Fibroblast of the aortic adventitia (primary cell): ENCODE results near the gene CAMTA1. TPM values are rescaled to one million over a fixed set of nuclear protein-coding genes. Genes with fewer than 3 reads are reported as not detected.

Experiments used
- DNase-seq: peaks from one replicate; pipeline ENCODE4 v3.0.0-alpha.2; 2010; ENCODE audit warnings: low read depth
- H3K4me3 ChIP-seq: 2 replicates; pipeline ENCODE4 v1.5.1; 2011; ENCODE audit warnings: low read depth, mild to moderate bottlenecking, control low read depth, low read length, moderate library complexity
- total RNA-seq: library from RNA; depleted of rRNA; stranded (reverse); fragments of >200 nt; gene quantifications from 2 replicates; pipeline ENCODE4 v1.2.3, GENCODE V29; 2012; ENCODE audit warnings: low replicate concordance
- TF ChIP-seq, protein P1 (sequence below): IDR thresholded peaks from 2 replicates; pipeline ENCODE4 v1.5.1; 2011; ENCODE audit warnings: mild to moderate bottlenecking, low read length, control low read depth, inconsistent platforms; ENCODE audit not compliant: insufficient read depth

The CAMTA1 gene
- total RNA-seq, 1 donor: 91.9 TPM

DNA sequence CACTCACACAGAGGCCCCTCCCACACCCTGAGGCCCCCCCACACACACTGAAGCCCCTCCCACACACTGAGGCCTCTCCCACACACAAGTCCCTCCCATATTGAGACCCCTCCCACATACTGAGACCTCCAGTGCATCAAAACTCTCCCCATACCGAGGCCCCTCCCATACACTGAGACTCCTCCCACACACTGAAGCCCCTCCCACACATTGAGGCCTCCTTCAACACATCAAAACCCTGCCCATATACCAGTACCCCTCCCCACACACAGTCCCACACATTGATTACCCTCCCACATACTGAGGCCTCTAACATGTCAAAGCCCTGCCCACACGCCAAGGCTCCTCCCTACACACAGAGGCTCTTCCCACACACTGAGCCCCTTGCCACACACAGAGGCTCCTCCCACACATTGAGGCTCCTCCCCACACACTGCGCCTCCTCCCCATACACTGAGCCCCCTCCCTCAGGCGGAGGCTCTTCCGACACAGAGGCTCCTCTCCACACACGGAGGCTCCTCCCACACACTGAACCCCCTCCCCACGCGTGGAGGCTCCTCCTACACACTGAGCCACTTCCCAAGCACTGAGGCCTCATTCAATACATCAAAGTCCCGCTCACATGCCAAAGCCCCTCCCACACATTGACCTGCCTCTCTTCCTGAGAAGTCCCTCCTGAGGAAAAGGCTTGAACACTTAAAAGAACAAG, 392.3 kb downstream of the CAMTA1 start:
- TF ChIP-seq, protein P1, sequence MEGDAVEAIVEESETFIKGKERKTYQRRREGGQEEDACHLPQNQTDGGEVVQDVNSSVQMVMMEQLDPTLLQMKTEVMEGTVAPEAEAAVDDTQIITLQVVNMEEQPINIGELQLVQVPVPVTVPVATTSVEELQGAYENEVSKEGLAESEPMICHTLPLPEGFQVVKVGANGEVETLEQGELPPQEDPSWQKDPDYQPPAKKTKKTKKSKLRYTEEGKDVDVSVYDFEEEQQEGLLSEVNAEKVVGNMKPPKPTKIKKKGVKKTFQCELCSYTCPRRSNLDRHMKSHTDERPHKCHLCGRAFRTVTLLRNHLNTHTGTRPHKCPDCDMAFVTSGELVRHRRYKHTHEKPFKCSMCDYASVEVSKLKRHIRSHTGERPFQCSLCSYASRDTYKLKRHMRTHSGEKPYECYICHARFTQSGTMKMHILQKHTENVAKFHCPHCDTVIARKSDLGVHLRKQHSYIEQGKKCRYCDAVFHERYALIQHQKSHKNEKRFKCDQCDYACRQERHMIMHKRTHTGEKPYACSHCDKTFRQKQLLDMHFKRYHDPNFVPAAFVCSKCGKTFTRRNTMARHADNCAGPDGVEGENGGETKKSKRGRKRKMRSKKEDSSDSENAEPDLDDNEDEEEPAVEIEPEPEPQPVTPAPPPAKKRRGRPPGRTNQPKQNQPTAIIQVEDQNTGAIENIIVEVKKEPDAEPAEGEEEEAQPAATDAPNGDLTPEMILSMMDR: no peak
- DNase-seq: no peak
- no peak overlapping the region for H3K4me3 ChIP-seq

DNA sequence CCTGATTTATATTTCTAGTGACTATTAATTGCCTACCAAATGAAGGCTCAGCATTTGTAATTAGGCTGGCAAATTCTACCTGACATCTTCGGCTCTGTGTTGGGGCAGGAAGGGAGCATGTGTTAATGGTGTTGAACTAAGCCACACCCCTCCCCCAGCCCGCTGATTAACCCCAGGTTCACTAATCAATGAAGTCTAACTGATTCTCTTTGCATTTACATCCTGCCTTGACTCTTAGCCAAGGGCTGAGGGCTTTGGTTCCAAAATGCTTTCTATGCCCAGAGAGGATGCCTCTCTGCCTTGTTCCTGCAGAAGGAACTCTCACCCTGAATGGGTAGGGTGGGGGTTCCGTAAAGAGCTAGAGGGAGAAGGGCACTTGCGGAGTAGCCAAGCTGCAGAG, 393.1 kb downstream of the CAMTA1 start:
- no peak for DNase-seq
- H3K4me3 ChIP-seq: no peak overlapping the region
- TF ChIP-seq, protein P1: no peak

DNA sequence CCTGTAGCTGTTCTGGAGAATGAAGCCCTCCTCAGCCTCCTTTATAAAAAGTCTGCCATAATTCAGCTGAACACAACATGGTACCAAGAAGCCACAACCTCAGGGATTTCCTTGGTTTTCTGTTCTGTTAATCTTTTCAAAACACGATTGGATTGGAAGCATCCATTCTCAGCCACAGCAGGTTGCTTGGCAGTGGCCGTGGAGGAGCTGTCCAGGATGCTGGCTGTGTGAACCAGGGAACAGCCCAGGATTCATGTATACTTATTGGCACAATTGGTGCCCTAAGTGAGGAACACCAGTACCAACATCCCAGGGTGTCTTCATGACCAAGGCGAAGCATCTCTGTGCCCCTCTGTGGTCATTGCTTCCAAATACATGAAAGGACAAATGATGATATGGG, 393.5 kb downstream of the CAMTA1 start:
- DNase-seq: no peak
- H3K4me3 ChIP-seq: no peak overlapping the region
- TF ChIP-seq, protein P1: no peak

DNA sequence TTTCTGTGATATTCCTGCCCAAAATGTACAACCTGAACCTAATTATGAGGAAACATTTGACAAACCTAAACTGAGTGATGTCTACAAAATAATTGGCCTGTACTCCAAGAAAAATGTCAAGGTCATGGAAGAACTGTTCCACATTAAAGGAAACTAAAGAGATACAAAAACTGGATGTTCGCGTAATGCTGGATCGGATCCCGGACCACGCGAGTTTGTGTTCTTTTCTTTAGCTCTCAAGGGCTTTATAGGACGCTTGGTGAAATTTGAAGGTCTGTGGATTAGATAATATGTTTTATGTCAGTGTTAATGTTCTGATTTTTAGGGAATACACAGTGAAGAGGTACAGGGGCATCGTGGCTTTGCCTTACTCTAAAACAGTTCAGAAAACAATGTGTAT, 400.5 kb downstream of the CAMTA1 start:
- H3K4me3 ChIP-seq: no peak overlapping the region
- TF ChIP-seq, protein P1: no peak
- no peak for DNase-seq

DNA sequence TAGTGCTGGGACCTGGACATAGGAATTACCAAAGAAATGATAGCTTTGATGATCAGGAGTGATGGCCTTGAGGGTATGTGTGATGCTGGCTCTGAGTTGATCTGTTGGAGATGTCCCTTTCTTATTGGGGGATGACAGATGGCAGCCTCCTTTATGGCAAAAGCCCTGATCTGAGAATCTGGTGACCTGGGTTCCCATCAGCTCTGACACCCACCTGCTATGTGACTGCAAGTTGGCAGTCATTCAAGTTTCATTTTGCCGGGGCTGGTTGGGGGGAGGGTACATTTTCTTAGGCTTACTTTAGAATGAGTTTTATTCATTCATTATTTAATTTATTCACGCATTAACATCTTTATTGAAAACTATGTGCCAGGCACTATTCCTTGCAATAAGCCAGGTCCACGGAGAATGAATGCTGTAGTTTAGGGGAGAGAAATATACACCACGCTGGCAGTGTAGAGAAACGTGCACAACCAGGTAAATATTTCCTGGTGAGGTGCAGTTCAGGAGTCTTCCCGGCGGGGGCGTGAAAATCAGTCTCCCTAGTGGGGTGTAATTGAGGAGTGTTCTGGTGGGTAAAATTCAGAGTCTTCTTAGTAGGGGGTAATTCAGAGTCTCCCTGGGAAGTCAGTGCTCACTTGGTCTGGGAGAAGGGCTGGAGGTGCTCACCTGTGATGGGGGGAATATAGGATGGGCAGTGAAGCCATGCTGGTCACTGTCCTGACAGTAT, 401.3 kb downstream of the CAMTA1 start:
- H3K4me3 ChIP-seq: no peak overlapping the region
- DNase-seq: no peak
- TF ChIP-seq, protein P1: no peak

DNA sequence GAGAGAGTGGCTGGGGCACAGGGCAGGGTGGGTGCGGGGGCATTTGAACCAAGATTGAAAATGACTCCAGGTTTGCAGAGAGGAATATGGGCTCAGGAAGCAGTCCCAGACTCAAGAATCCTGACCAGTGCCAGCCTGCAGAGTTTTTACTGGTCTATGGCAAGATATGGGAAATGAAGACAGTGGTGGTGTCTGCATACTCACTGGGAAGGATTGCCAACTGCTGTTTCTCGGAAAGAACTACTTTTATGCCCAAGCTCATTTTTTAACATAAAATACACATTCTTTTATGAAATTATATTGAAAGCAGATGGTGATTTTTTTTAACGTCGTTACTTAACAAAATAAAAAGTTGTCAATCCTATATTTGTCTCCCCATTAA, 401.8 kb downstream of the CAMTA1 start:
- no peak overlapping the region for H3K4me3 ChIP-seq
- TF ChIP-seq, protein P1: no peak
- DNase-seq: no peak

DNA sequence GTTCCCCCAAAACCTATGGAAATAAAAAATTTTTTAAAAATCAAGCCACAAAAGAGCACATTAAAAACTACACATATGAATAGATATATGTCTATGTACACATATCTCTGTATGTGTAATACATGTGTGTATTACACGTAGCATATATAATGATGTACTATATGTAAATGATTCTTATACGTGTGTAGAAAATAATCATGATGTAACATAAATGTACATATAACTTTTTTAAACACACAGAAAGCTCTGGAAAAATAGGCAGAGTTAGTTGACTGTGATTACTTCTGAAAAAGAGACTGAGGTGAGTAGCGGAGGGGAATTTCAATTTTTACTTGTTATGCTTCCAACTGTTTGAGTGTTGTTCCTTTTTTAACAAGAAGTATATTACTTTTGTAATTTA, 405.0 kb downstream of the CAMTA1 start:
- no peak overlapping the region for H3K4me3 ChIP-seq
- TF ChIP-seq, protein P1: no peak
- DNase-seq: no peak
